Calu3 (cell line): Measurements from ENCODE around the gene WDR74. TPM values are rescaled to one million over a fixed set of nuclear protein-coding genes. Genes with fewer than 3 reads are reported as not detected.
"Not testable (repeated sequence)": the region's sequence is repeated elsewhere in the genome, so short reads cannot be mapped to it uniquely, and the experiment has no call there.

ENCODE experiments used
- BruUV-seq: library from RNA; stranded (reverse); fragments of 400-500 nt; replicated peaks from 2 replicates; lab custom pipeline; 2021; lab: Mats Ljungman, UMichigan
- CTCF ChIA-PET: fragments of 300-600 bp; sonication (Branson Sonifier 250); formaldehyde crosslinking; loops from one replicate; lab custom pipeline; 2022; ENCODE audit warnings: antibody characterized with exemption; lab: Charles Lee
- DNase-seq: peaks from one replicate; pipeline ENCODE4 v3.0.0; 2022
- H3K27ac Mint-ChIP-seq: one replicate; pipeline ENCODE4 v1.8.0; 2022; ENCODE audit warnings: mixed read lengths; ENCODE audit not compliant: unreplicated experiment
- H3K27me3 Mint-ChIP-seq: one replicate; pipeline ENCODE4 v1.8.0; 2022; ENCODE audit warnings: mixed read lengths; ENCODE audit not compliant: unreplicated experiment
- H3K36me3 Mint-ChIP-seq: one replicate; pipeline ENCODE4 v1.8.0; 2022; ENCODE audit warnings: mild to moderate bottlenecking, moderate library complexity, mixed read lengths; ENCODE audit not compliant: insufficient read depth, unreplicated experiment
- H3K4me1 Mint-ChIP-seq: one replicate; pipeline ENCODE4 v1.8.0; 2022; ENCODE audit warnings: mild to moderate bottlenecking, low read depth, mixed read lengths; ENCODE audit not compliant: unreplicated experiment
- H3K4me3 Mint-ChIP-seq: one replicate; pipeline ENCODE4 v1.8.0; 2022; ENCODE audit warnings: mild to moderate bottlenecking, low read depth, moderate library complexity, mixed read lengths; ENCODE audit not compliant: unreplicated experiment
- H3K9me3 Mint-ChIP-seq: one replicate; pipeline ENCODE4 v1.8.0; 2022; ENCODE audit warnings: low read depth, mixed read lengths; ENCODE audit not compliant: unreplicated experiment
- intact Hi-C: fragments of 100-400 bp; cut with micrococcal nuclease; formaldehyde crosslinking; loops from one replicate; pipeline ENCODE4 v1.10.0; 2022; ENCODE audit not compliant: unreplicated experiment
- total RNA-seq: library from RNA; stranded (reverse); gene quantifications from 2 replicates; pipeline ENCODE4 v1.2.3, GENCODE V29; 2022
- TF ChIP-seq, protein P1 (sequence below): fragments of 200-600 bp; IDR thresholded peaks from one replicate; pipeline ENCODE4 v1.8.0; 2022; ENCODE audit warnings: antibody characterized with exemption; ENCODE audit not compliant: unreplicated experiment

Gene WDR74
- total RNA-seq, 1 experiment from 2014 or later: 87.7 TPM

DNA sequence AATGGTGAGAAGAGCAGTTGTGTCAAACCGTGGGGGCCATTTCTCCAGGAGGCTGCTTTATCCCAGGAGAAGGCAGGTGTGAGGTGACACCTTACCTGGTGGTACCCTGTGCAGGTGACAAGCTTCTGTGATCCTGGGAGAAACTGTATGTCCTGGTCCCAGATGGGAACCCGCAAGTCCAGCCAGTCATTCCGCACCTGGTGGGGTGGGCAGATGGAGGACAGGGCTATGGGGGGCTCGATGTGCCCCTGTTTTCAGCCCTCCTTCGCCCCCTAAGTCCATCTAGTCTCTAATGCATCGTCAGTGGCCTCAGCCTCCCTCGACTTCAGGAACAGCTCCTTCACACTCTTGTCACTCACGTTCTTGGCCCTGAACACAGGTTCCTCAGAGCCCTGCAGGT is 4.1 kb downstream of the WDR74 start:
- peaks cover 23% of the 10 kb centered on the region for H3K4me1 Mint-ChIP-seq
- no TSS peak for BruUV-seq
- CTCF ChIA-PET: no interaction called here

DNA sequence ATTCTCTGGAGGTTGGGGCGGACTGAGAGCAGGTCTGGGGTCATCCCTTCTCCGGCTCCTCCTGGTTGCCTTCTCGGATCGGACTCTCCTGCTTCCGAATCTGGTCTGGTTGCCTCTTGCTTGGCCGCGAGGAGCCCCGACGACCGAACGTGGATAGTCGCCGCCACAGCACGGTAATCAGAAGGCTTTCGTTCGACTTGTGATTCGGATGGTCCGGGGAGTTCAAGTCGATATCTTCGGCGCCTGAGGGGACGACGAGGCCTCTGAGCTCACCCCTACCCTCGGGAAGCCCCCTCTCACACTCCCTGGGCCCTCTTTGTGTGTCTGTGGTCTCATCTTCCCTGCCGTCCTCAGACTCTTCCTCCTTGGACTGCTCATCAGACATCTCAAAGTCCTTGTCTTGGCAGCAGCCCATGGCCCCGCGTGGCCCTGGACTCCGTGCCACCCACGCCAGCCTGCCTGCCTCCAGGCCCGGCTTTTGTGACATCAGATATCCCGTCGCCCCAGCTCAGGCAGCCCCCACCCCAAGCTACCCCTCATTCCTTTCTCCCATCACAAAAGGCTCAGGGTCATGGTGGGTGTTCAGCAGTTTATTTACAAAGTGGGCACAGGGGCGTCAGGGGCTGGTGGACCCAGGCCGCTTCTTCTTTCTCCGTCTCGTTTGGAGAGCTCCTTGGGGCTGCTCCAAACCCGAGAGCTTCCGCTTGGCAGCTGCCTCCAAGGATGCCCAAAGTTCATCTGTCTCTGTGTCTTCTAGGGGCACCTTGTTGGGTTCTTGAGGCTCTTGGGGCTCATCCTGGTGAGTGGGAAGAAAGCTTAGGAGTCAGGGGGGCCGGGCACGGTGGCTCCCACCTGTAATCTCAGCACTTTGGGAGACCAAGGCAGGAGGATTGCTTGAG is 6.8 kb downstream of the WDR74 start, which contains the start of gene TEX54:
Gene TEX54 (minus strand): TSS at position 506 of the 899 bp plus-strand sequence.
- intact Hi-C loops: no loop called here
- Mint-ChIP-seq H3K27ac (peak within 1 kb of the TSS; percentile 92), H3K4me1 (peaks cover 14% of the 10 kb centered on the region), H3K4me3 (peak within 1 kb of the TSS; percentile 85), H3K9me3 (no peaks in the 10 kb centered on the region), H3K36me3 (peaks cover 67% of the 10 kb centered on the region), H3K27me3 (no peaks in the 10 kb centered on the region)
- TF ChIP-seq, protein P1, sequence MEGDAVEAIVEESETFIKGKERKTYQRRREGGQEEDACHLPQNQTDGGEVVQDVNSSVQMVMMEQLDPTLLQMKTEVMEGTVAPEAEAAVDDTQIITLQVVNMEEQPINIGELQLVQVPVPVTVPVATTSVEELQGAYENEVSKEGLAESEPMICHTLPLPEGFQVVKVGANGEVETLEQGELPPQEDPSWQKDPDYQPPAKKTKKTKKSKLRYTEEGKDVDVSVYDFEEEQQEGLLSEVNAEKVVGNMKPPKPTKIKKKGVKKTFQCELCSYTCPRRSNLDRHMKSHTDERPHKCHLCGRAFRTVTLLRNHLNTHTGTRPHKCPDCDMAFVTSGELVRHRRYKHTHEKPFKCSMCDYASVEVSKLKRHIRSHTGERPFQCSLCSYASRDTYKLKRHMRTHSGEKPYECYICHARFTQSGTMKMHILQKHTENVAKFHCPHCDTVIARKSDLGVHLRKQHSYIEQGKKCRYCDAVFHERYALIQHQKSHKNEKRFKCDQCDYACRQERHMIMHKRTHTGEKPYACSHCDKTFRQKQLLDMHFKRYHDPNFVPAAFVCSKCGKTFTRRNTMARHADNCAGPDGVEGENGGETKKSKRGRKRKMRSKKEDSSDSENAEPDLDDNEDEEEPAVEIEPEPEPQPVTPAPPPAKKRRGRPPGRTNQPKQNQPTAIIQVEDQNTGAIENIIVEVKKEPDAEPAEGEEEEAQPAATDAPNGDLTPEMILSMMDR: no peak
- TSS peak; percentile 87 for BruUV-seq
- CTCF ChIA-PET: interaction anchor here (0.6 to 1.1 kb wide), 2 partner anchors 46 to 272 kb away, joined by 3 to 7 read pairs; no protein-coding TSS in a partner anchor
- no peak for DNase-seq

More for the DNA sequence above, 4.1 kb downstream of the WDR74 start:
- peaks cover 54% of the 10 kb centered on the region for H3K36me3 Mint-ChIP-seq
- H3K27ac Mint-ChIP-seq: no peak overlapping the region
- TF ChIP-seq, protein P1: no peak
- intact Hi-C loops: no loop called here
- no peaks in the 10 kb centered on the region for H3K9me3 Mint-ChIP-seq
- no peak overlapping the region for H3K4me3 Mint-ChIP-seq
- no peaks in the 10 kb centered on the region for H3K27me3 Mint-ChIP-seq
- DNase-seq: no peak

GRCh38 chr11:62831520-62832335 is 7.7 kb downstream of the WDR74 start, which contains the start of gene STX5:
STX5 (minus strand) TSS chr11:62832051; CDS start chr11:62831243, 808 bp downstream.
- CTCF ChIA-PET: interaction anchor here (0.6 to 1.1 kb wide), 4 partner anchors 45 to 679 kb away, joined by 3 to 7 read pairs (median 3); no protein-coding TSS in a partner anchor
- peaks cover 71% of the 10 kb centered on the region for H3K36me3 Mint-ChIP-seq
- H3K4me1 Mint-ChIP-seq: peaks cover 10% of the 10 kb centered on the region
- TSS peak; percentile 40 for BruUV-seq
- DNase-seq: peak; percentile 99
- no peaks in the 10 kb centered on the region for H3K9me3 Mint-ChIP-seq
- H3K27me3 Mint-ChIP-seq: no peaks in the 10 kb centered on the region
- TF ChIP-seq, protein P1: no peak
- peak within 1 kb of the TSS; percentile 85 for H3K4me3 Mint-ChIP-seq
- intact Hi-C loops: no loop called here
- peak within 1 kb of the TSS; percentile 92 for H3K27ac Mint-ChIP-seq

- peak overlapping the region; percentile 85 for H3K4me3 Mint-ChIP-seq
- H3K27me3 Mint-ChIP-seq: no peaks in the 10 kb centered on the region
- no peak for DNase-seq
- peaks cover 78% of the 10 kb centered on the region for H3K36me3 Mint-ChIP-seq
- intact Hi-C loops: no loop called here
- TF ChIP-seq, protein P1: no peak
- BruUV-seq: no TSS peak
- no peaks in the 10 kb centered on the region for H3K9me3 Mint-ChIP-seq
- H3K4me1 Mint-ChIP-seq: peaks cover 10% of the 10 kb centered on the region
- peak overlapping the region; percentile 92 for H3K27ac Mint-ChIP-seq
- CTCF ChIA-PET: no interaction called here
Observed at GRCh38 chr11:62830904-62831519, 8.4 kb downstream of the WDR74 start.

DNA sequence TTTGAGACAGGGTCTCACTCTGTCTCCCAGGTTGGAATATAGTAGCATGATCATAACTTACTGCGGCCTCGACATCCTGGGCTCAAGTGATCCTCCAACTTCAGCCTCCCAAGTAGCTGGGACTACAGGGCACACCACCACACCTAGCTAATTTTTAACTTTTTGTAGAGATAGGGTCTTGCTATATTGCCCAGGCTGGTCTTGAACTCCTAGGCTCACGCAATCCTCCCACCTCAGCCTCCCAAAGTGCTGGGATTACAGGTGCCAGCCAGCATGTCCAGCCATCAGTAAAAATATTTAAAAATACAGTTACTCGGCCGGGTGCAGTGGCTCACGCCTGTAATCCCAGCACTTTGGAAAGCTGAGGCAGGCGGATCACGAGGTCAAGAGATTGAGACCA is 11.3 kb downstream of the WDR74 start:
- BruUV-seq, intact Hi-C loops: not testable (repeated sequence)
- CTCF ChIA-PET: interaction anchor here (0.6 to 1.0 kb wide), 2 partner anchors 12 to 1203 kb away, joined by 3 to 6 read pairs; no protein-coding TSS in a partner anchor

More for the DNA sequence above, 11.3 kb downstream of the WDR74 start:
- H3K36me3 Mint-ChIP-seq: peaks cover 81% of the 10 kb centered on the region
- H3K27me3 Mint-ChIP-seq, H3K9me3 Mint-ChIP-seq, H3K4me1 Mint-ChIP-seq, DNase-seq, H3K27ac Mint-ChIP-seq, H3K4me3 Mint-ChIP-seq: not testable (repeated sequence)
